ENCODE data around the gene PLAAT4. TPM values are rescaled to one million over a fixed set of nuclear protein-coding genes. Genes with fewer than 3 reads are reported as not detected.

The PLAAT4 gene
- total and polyA plus RNA-seq, 2 experiments from 2014 or later = 0.69 to 4.6 TPM

DNA sequence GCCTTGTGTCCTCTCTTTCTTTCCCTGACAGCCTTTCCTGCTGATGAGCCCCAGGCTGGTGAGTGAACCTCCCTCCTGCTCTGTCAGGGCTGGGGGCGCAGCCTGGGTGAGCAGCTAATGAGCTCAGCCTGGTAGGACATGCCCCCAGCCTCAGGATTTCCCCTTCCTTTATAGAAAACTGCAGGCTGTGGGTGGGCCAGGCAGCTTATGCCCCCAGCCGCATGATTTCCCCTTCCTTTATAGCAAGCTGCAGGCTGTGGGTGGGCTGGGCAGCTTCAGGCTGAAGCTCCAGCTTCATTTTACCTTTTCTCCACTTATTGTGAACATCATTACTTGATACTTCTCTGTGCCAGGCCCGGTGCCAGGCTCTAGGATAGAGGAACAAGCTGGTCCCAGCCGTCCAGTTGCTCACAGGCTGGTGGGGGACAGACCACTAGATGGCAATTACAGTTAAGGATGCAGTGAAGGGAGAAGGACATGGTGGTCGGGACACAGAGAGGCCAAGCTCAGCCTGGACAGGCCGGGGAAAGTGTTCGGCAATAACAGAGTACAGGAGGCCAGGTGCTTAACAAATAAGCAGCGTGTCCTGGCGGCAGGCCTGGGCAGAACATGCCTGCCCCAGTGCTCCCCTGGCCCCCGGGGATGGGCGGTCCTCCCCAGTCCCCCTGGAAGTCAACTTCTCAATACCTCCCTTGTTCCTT is 25.4 kb upstream of the PLAAT4 start:
- Histone ChIP-seq H3K9me2 (ENCODE audit: insufficient read depth) (0 out of 2 replicates have a peak, but pooled peaks cover 4% of the 10 kb centered on the region), H3K79me2 (replicated peaks; ENCODE audit: insufficient read depth) (no peaks in the 10 kb centered on the region), H3K4me1 (ENCODE audit: insufficient read depth) (peaks cover 3% of the 10 kb centered on the region), H3K4me3 (no peak overlapping the region), H3K36me3 (ENCODE audit: insufficient read depth) (no peaks in the 10 kb centered on the region), H3K4me2 (no peak overlapping the region), H2AFZ (peak overlapping the region; percentile 69), H3K27me3 (ENCODE audit: insufficient read depth) (no peaks in the 10 kb centered on the region), H3F3A (replicated peaks; ENCODE audit: low read depth) (no peaks in the 10 kb centered on the region; the same call in 1 of the 2 replicates), H4K20me1 (replicated peaks; ENCODE audit: insufficient read depth) (no peaks in the 10 kb centered on the region), H3K27ac (ENCODE audit: low read depth) (no peak overlapping the region)
- peaks cover 2% of the 10 kb centered on the region for H3K27me3 Mint-ChIP-seq (ENCODE audit: insufficient read depth, low read depth, poor library complexity)
- peaks cover 16% of the 10 kb centered on the region for H3K4me1 Mint-ChIP-seq
- H3K4me3 Mint-ChIP-seq = no peak overlapping the region
- H3K27ac Mint-ChIP-seq = no peak overlapping the region
- DNase-seq (ENCODE audit: low spot score) = no peak
- H3K9me3 Mint-ChIP-seq = no peaks in the 10 kb centered on the region
- ATAC-seq = no peak
- no peaks in the 10 kb centered on the region for H3K36me3 Mint-ChIP-seq (ENCODE audit: low read depth)
- TF ChIP-seq, protein P1, sequence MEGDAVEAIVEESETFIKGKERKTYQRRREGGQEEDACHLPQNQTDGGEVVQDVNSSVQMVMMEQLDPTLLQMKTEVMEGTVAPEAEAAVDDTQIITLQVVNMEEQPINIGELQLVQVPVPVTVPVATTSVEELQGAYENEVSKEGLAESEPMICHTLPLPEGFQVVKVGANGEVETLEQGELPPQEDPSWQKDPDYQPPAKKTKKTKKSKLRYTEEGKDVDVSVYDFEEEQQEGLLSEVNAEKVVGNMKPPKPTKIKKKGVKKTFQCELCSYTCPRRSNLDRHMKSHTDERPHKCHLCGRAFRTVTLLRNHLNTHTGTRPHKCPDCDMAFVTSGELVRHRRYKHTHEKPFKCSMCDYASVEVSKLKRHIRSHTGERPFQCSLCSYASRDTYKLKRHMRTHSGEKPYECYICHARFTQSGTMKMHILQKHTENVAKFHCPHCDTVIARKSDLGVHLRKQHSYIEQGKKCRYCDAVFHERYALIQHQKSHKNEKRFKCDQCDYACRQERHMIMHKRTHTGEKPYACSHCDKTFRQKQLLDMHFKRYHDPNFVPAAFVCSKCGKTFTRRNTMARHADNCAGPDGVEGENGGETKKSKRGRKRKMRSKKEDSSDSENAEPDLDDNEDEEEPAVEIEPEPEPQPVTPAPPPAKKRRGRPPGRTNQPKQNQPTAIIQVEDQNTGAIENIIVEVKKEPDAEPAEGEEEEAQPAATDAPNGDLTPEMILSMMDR (conservative IDR thresholded peaks at IDR 0.05; ENCODE audit: low read depth in 2 of 2) = peak in 1 of 2 experiments; percentile 47; a peak in 1 of 4 replicates
- no peak for TF ChIP-seq POLR2AphosphoS5 (IDR thresholded peaks at IDR 0.05; ENCODE audit: low read depth)

DNA sequence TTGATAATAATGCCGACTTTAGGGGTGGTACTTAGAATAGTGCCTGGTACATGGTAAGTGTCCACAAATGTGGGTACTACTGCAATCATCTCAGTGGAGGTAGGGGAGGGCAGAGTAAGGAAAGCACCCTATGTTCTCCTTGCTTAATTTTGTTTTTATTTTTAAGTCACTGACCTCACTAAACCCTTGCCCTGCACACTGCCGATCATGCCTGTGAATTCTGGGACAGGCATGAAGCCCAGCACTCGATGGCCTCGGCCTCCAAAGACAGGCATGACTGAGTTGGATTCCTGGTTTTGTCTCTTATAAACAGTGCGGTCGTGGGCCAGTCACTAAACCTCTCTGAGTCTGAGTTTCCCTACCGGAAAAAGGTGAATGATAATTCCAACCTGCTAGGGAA is 23.8 kb upstream of the PLAAT4 start:
- no peak for TF ChIP-seq STAT1 (IDR thresholded peaks at IDR 0.05; ENCODE audit: unreplicated experiment)
- TF ChIP-seq, protein P2, sequence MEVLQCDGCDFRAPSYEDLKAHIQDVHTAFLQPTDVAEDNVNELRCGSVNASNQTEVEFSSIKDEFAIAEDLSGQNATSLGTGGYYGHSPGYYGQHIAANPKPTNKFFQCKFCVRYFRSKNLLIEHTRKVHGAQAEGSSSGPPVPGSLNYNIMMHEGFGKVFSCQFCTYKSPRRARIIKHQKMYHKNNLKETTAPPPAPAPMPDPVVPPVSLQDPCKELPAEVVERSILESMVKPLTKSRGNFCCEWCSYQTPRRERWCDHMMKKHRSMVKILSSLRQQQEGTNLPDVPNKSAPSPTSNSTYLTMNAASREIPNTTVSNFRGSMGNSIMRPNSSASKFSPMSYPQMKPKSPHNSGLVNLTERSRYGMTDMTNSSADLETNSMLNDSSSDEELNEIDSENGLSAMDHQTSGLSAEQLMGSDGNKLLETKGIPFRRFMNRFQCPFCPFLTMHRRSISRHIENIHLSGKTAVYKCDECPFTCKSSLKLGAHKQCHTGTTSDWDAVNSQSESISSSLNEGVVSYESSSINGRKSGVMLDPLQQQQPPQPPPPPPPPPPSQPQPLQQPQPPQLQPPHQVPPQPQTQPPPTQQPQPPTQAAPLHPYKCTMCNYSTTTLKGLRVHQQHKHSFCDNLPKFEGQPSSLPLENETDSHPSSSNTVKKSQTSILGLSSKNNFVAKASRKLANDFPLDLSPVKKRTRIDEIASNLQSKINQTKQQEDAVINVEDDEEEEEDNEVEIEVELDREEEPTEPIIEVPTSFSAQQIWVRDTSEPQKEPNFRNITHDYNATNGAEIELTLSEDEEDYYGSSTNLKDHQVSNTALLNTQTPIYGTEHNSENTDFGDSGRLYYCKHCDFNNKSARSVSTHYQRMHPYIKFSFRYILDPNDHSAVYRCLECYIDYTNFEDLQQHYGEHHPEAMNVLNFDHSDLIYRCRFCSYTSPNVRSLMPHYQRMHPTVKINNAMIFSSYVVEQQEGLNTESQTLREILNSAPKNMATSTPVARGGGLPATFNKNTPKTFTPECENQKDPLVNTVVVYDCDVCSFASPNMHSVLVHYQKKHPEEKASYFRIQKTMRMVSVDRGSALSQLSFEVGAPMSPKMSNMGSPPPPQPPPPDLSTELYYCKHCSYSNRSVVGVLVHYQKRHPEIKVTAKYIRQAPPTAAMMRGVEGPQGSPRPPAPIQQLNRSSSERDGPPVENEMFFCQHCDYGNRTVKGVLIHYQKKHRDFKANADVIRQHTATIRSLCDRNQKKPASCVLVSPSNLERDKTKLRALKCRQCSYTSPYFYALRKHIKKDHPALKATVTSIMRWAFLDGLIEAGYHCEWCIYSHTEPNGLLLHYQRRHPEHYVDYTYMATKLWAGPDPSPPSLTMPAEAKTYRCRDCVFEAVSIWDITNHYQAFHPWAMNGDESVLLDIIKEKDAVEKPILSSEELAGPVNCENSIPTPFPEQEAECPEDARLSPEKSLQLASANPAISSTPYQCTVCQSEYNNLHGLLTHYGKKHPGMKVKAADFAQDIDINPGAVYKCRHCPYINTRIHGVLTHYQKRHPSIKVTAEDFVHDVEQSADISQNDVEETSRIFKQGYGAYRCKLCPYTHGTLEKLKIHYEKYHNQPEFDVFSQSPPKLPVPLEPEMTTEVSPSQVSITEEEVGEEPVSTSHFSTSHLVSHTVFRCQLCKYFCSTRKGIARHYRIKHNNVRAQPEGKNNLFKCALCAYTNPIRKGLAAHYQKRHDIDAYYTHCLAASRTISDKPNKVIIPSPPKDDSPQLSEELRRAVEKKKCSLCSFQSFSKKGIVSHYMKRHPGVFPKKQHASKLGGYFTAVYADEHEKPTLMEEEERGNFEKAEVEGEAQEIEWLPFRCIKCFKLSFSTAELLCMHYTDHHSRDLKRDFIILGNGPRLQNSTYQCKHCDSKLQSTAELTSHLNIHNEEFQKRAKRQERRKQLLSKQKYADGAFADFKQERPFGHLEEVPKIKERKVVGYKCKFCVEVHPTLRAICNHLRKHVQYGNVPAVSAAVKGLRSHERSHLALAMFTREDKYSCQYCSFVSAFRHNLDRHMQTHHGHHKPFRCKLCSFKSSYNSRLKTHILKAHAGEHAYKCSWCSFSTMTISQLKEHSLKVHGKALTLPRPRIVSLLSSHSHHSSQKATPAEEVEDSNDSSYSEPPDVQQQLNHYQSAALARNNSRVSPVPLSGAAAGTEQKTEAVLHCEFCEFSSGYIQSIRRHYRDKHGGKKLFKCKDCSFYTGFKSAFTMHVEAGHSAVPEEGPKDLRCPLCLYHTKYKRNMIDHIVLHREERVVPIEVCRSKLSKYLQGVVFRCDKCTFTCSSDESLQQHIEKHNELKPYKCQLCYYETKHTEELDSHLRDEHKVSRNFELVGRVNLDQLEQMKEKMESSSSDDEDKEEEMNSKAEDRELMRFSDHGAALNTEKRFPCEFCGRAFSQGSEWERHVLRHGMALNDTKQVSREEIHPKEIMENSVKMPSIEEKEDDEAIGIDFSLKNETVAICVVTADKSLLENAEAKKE (CRISPR knock-in tag; IDR thresholded peaks at IDR 0.05) = no peak
- TF ChIP-seq, protein P3, sequence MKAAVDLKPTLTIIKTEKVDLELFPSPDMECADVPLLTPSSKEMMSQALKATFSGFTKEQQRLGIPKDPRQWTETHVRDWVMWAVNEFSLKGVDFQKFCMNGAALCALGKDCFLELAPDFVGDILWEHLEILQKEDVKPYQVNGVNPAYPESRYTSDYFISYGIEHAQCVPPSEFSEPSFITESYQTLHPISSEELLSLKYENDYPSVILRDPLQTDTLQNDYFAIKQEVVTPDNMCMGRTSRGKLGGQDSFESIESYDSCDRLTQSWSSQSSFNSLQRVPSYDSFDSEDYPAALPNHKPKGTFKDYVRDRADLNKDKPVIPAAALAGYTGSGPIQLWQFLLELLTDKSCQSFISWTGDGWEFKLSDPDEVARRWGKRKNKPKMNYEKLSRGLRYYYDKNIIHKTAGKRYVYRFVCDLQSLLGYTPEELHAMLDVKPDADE (IDR thresholded peaks at IDR 0.05) = no peak
- TF ChIP-seq POLR2AphosphoS5 (IDR thresholded peaks at IDR 0.05; ENCODE audit: low read depth) = no peak
- TF ChIP-seq EZH2 (IDR thresholded peaks at IDR 0.05; ENCODE audit: low read depth, unreplicated experiment) = no peak
- no peak for TF ChIP-seq JUNB (IDR thresholded peaks at IDR 0.05; ENCODE audit: unreplicated experiment)
- TF ChIP-seq ZNF331 (CRISPR knock-in tag; IDR thresholded peaks at IDR 0.05; ENCODE audit: low read depth) = no peak
- TF ChIP-seq CREB1 (CRISPR knock-in tag; IDR thresholded peaks at IDR 0.05; ENCODE audit: low read depth) = no peak
- no peak for TF ChIP-seq EZH2phosphoT487 (IDR thresholded peaks at IDR 0.05; ENCODE audit: unreplicated experiment)
- ATAC-seq (no peak), DNase-seq (ENCODE audit: low spot score) (no peak)
- no peaks in the 10 kb centered on the region for H3K36me3 ChIP-seq (ENCODE audit: insufficient read depth)
- H3K27ac Mint-ChIP-seq = no peak overlapping the region
- H3K4me1 ChIP-seq (ENCODE audit: insufficient read depth) = no peaks in the 10 kb centered on the region
- H3F3A ChIP-seq (replicated peaks; ENCODE audit: low read depth) = no peaks in the 10 kb centered on the region; the same call in 1 of the 2 replicates
- H3K4me1 Mint-ChIP-seq = peaks cover 8% of the 10 kb centered on the region
- H3K9me2 ChIP-seq (ENCODE audit: insufficient read depth) = 0 out of 2 replicates have a peak, but pooled peaks cover 4% of the 10 kb centered on the region
- H3K4me3 ChIP-seq = no peak overlapping the region
- no peaks in the 10 kb centered on the region for H3K27me3 ChIP-seq (ENCODE audit: insufficient read depth)
- peaks cover 2% of the 10 kb centered on the region for H3K27me3 Mint-ChIP-seq (ENCODE audit: insufficient read depth, low read depth, poor library complexity)
- no peak overlapping the region for H2AFZ ChIP-seq
- H3K36me3 Mint-ChIP-seq (ENCODE audit: low read depth) = no peaks in the 10 kb centered on the region
- H3K4me2 ChIP-seq = no peak overlapping the region
- H3K79me2 ChIP-seq (replicated peaks; ENCODE audit: insufficient read depth) = no peaks in the 10 kb centered on the region
- no peak overlapping the region for H3K27ac ChIP-seq (ENCODE audit: low read depth)
- no peaks in the 10 kb centered on the region for H3K9me3 Mint-ChIP-seq
- H4K20me1 ChIP-seq (replicated peaks; ENCODE audit: insufficient read depth) = no peaks in the 10 kb centered on the region
- H3K4me3 Mint-ChIP-seq = no peak overlapping the region
